Neural cell (in vitro differentiated cells): Measurements from ENCODE around the gene MIGA1.

Experiments used
- CTCF ChIP-seq: fragments of 450-650 bp; IDR thresholded peaks from 2 replicates; pipeline ENCODE4 v1.5.1; 2014; ENCODE audit warnings: antibody characterized with exemption, mild to moderate bottlenecking, moderate library complexity; ENCODE audit not compliant: poor library complexity, severe bottlenecking
- EP300 ChIP-seq: fragments of 450-650 bp; conservative IDR thresholded peaks from 2 replicates; pipeline ENCODE4 v1.6.1; 2014; ENCODE audit warnings: antibody characterized with exemption, mild to moderate bottlenecking, moderate library complexity; ENCODE audit not compliant: poor library complexity, severe bottlenecking
- EZH2 ChIP-seq: fragments of 200-600, 300-800 bp; shearing (Covaris generic), sonication (generic); IDR thresholded peaks from 2 replicates; pipeline ENCODE4 v1.6.1; 2014; ENCODE audit warnings: antibody characterized with exemption, low read length, borderline replicate concordance, mild to moderate bottlenecking; ENCODE audit not compliant: insufficient read depth, poor library complexity, severe bottlenecking
- MXI1 ChIP-seq: fragments of 450-650 bp; conservative IDR thresholded peaks from 2 replicates; pipeline ENCODE4 v1.6.1; 2014; ENCODE audit warnings: antibody characterized with exemption, mild to moderate bottlenecking; ENCODE audit not compliant: poor library complexity, severe bottlenecking
- POLR2AphosphoS5 ChIP-seq: IDR thresholded peaks from 2 replicates; pipeline ENCODE4 v1.6.1; 2012
- RAD21 ChIP-seq: fragments of 450-650 bp; conservative IDR thresholded peaks from 2 replicates; pipeline ENCODE4 v1.6.1; 2014; ENCODE audit warnings: antibody characterized with exemption, mild to moderate bottlenecking, moderate library complexity
- REST ChIP-seq: IDR thresholded peaks from 2 replicates; pipeline ENCODE4 v1.6.1; 2012; ENCODE audit warnings: borderline replicate concordance
- TAF1 ChIP-seq: IDR thresholded peaks from 2 replicates; pipeline ENCODE4 v1.6.1; 2012; ENCODE audit warnings: low read depth

GRCh38 chr1:77739235-77739634 lies 40.2 kb upstream of the MIGA1 start:
- TF ChIP-seq POLR2AphosphoS5 (no peak), EP300 (no peak), TAF1 (no peak), CTCF (no peak), REST (no peak), RAD21 (no peak), MXI1 (no peak), EZH2 (no peak)
